IMR-90 (cell line): Measurements from ENCODE around the gene SLC6A20. TPM values are rescaled to one million over a fixed set of nuclear protein-coding genes. Genes with fewer than 3 reads are reported as not detected.

ENCODE experiments used
- ATAC-seq: fragments of 200-7000 bp; cut with Tn5 transposase; 2 replicates; pipeline ENCODE4 v1.9.1; 2020; ENCODE audit warnings: low read depth, mild to moderate bottlenecking, moderate library complexity
- BruUV-seq: library from RNA; stranded (reverse); fragments of 400-500 nt; replicated peaks from 2 replicates; lab custom pipeline; 2021; lab: Mats Ljungman, UMichigan
- CTCF ChIA-PET: fragments of 300-600 bp; formaldehyde crosslinking; extraction: SDS; loops from one replicate; lab custom pipeline; 2021; ENCODE audit warnings: antibody characterized with exemption; lab: Yijun Ruan, JAX
- POLR2A ChIA-PET: fragments of 300-600 bp; sonication (Branson Sonifier 250); formaldehyde crosslinking; loops from one replicate; lab custom pipeline; 2022; ENCODE audit warnings: antibody characterized with exemption; ENCODE audit not compliant: unreplicated experiment; lab: Charles Lee
- DNase-seq: peaks from one replicate; pipeline ENCODE4 v3.0.0; 2013
- H2AFZ ChIP-seq: replicated peaks from 2 replicates; pipeline ENCODE3; 2013; ENCODE audit warnings: low read length, mild to moderate bottlenecking; ENCODE audit not compliant: poor library complexity
- H2AK5ac ChIP-seq: 2 replicates; pipeline ENCODE4 v1.6.1; 2013; ENCODE audit warnings: low read depth, low read length, inconsistent platforms
- H2AK9ac ChIP-seq: replicated peaks from 2 replicates; pipeline ENCODE3; 2013; ENCODE audit warnings: mild to moderate bottlenecking, low read depth, low read length, moderate library complexity; ENCODE audit not compliant: poor library complexity
- H2BK120ac ChIP-seq: 2 replicates; pipeline ENCODE4 v1.6.1; 2013; ENCODE audit warnings: low read depth, low read length, inconsistent platforms
- H2BK15ac ChIP-seq: 3 replicates; pipeline ENCODE4 v1.6.1; 2013; ENCODE audit warnings: low read depth, low read length, inconsistent platforms
- H2BK20ac ChIP-seq: 2 replicates; pipeline ENCODE4 v1.6.1; 2013; ENCODE audit warnings: low read depth, mild to moderate bottlenecking, inconsistent platforms, low read length, moderate library complexity
- H2BK5ac ChIP-seq: 2 replicates; pipeline ENCODE4 v1.6.1; 2013; ENCODE audit warnings: mild to moderate bottlenecking, low read depth, low read length, inconsistent platforms; ENCODE audit not compliant: poor library complexity, severe bottlenecking
- H3K14ac ChIP-seq: replicated peaks from 2 replicates; pipeline ENCODE4 v1.6.1; 2013; ENCODE audit warnings: low read depth, low read length, inconsistent platforms
- H3K18ac ChIP-seq: 2 replicates; pipeline ENCODE4 v1.6.1; 2013; ENCODE audit warnings: low read depth, low read length, control low read depth
- H3K23ac ChIP-seq: 2 replicates; pipeline ENCODE4 v1.6.1; 2013; ENCODE audit warnings: low read depth, low read length, inconsistent platforms
- H3K27ac ChIP-seq: 2 replicates; pipeline ENCODE4 v1.5.1; 2013; ENCODE audit warnings: mild to moderate bottlenecking, control low read depth, low read length; ENCODE audit not compliant: insufficient read depth
- H3K27me3 ChIP-seq: 2 replicates; pipeline ENCODE4 v1.6.1; 2013; ENCODE audit warnings: low read length; ENCODE audit not compliant: control insufficient read depth, insufficient read depth
- H3K36me3 ChIP-seq: 2 replicates; pipeline ENCODE4 v1.6.1; 2013; ENCODE audit warnings: low read length, mixed read lengths; ENCODE audit not compliant: control insufficient read depth, insufficient read depth
- H3K4ac ChIP-seq: 2 replicates; pipeline ENCODE4 v1.6.1; 2013; ENCODE audit warnings: low read depth, low read length, inconsistent platforms
- H3K4me1 ChIP-seq: 2 replicates; pipeline ENCODE4 v1.6.1; 2013; ENCODE audit warnings: low read length, mixed read lengths; ENCODE audit not compliant: control insufficient read depth, insufficient read depth
- H3K4me2 ChIP-seq: 2 replicates; pipeline ENCODE4 v1.6.1; 2013; ENCODE audit warnings: low read depth, mild to moderate bottlenecking, control low read depth, low read length, moderate library complexity
- H3K4me3 ChIP-seq: 2 replicates; pipeline ENCODE4 v1.5.1; 2013; ENCODE audit warnings: low read depth, mild to moderate bottlenecking, control low read depth, low read length, moderate library complexity; ENCODE audit not compliant: insufficient read depth
- H3K56ac ChIP-seq: 2 replicates; pipeline ENCODE4 v1.6.1; 2013; ENCODE audit warnings: low read length, inconsistent platforms; ENCODE audit not compliant: insufficient read depth; ENCODE audit errors: extremely low read depth
- H3K79me1 ChIP-seq, 2 experiments: 2 replicates each; pipeline ENCODE4 v1.6.1; 2013; ENCODE audit warnings: low read length in 2 of 2, inconsistent platforms in 1 of 2, low read depth in 1 of 2
- H3K9ac ChIP-seq: 2 replicates; pipeline ENCODE4 v1.6.1; 2013; ENCODE audit warnings: low read depth, low read length, control low read depth
- H3K9me1 ChIP-seq: 2 replicates; pipeline ENCODE4 v1.6.1; 2013; ENCODE audit warnings: low read length, inconsistent platforms; ENCODE audit not compliant: insufficient read depth
- H3K9me3 ChIP-seq: 2 replicates; pipeline ENCODE4 v1.6.1; 2013; ENCODE audit warnings: low read length; ENCODE audit not compliant: control insufficient read depth, insufficient read depth
- H4K20me1 ChIP-seq: 2 replicates; pipeline ENCODE4 v1.6.1; 2013; ENCODE audit warnings: low read length, inconsistent platforms; ENCODE audit not compliant: insufficient read depth
- H4K5ac ChIP-seq: 2 replicates; pipeline ENCODE4 v1.6.1; 2013; ENCODE audit warnings: mild to moderate bottlenecking, low read depth, low read length, control low read depth
- H4K8ac ChIP-seq, 2 experiments: 2 replicates each; pipeline ENCODE4 v1.6.1; 2013; ENCODE audit warnings: low read depth in 2 of 2, low read length in 2 of 2, control low read depth in 1 of 2, inconsistent platforms in 1 of 2
- H4K91ac ChIP-seq: 2 replicates; pipeline ENCODE4 v1.6.1; 2013; ENCODE audit warnings: low read depth, low read length, inconsistent platforms; ENCODE audit not compliant: insufficient read depth
- CTCF ChIP-seq: conservative IDR thresholded peaks from 2 replicates; pipeline ENCODE4 v1.5.1; 2012; ENCODE audit warnings: mild to moderate bottlenecking, low read depth, low read length, improper control_type of control experiment
- MAFK ChIP-seq: IDR thresholded peaks from 2 replicates; pipeline ENCODE4 v1.6.1; 2012; ENCODE audit warnings: low read depth, low read length, improper control_type of control experiment
- POLR2A ChIP-seq: IDR thresholded peaks from 2 replicates; pipeline ENCODE4 v1.6.1; 2012; ENCODE audit warnings: mild to moderate bottlenecking, low read depth, low read length
- WGBS, 2 experiments: methylation state at CpG; one replicate each; pipeline versions ENCODE4 v1.1.5 to v1.1.7; 2013; ENCODE audit warnings: missing lambda C conversion rate in 2 of 2; ENCODE audit not compliant: insufficient read length in 1 of 2; ENCODE audit errors: extremely low coverage in 2 of 2; 5-methylcytosine and 5-hydroxymethylcytosine counted together
- dilution Hi-C: fragments of 300-500 bp; cut with HindIII; formaldehyde crosslinking; loops from one replicate; pipeline ENCODE4 v1.14.3; 2018; ENCODE audit warnings: low sequenced_read_pairs; ENCODE audit not compliant: unreplicated experiment
- in situ Hi-C: fragments of 300-500 bp; cut with MboI; formaldehyde crosslinking; loops from 3 replicates; pipeline ENCODE4 v1.14.3; 2019; ENCODE audit warnings: low sequenced_read_pairs, inconsistent platforms, mixed read lengths
- intact Hi-C: fragments of 100-400 bp; cut with micrococcal nuclease; formaldehyde crosslinking; loops from 2 replicates; pipeline ENCODE4 v1.10.0; 2022
- microRNA-seq, 2 experiments: library from miRNA; stranded (forward) in 1 of 2; unstranded in 1 of 2; fragments of 10-50 nt in 1 of 2; fragments of <30 nt in 1 of 2; gene quantifications in 1 of 2; microRNA quantifications in 1 of 2; one replicate each; pipeline versions ENCODE3 to v1.1.0; 2013 to 2020; ENCODE audit not compliant: insufficient read depth in 1 of 2, insufficient read length in 1 of 2, unreplicated experiment in 1 of 2
- polyA plus RNA-seq, 3 experiments: library from polyadenylated mRNA; depleted of rRNA; stranded (reverse); fragments of >200 nt; gene quantifications; 2 replicates each; pipeline ENCODE4 v1.2.3, GENCODE V29; 2012; ENCODE audit warnings: low replicate concordance in 1 of 3
- small RNA-seq, 5 experiments: library from RNA; depleted of rRNA; stranded (forward); fragments of <200 nt; gene quantifications; one replicate each; pipeline ENCODE3, GENCODE V24; 2012
- total RNA-seq: library from RNA; depleted of rRNA; stranded (reverse); fragments of >200 nt; gene quantifications from 2 replicates; pipeline ENCODE4 v1.2.3, GENCODE V29; 2012; rRNA removed

SLC6A20 gene
- total and polyA plus RNA-seq, 2 of the 4 experiments (the other 2 are of a cell fraction), result not detected

- Histone ChIP-seq H3K36me3 (peaks cover 10% of the 10 kb centered on the region), H2AK9ac (no peak overlapping the region), H2BK20ac (no peak overlapping the region), H3K9me1 (peaks cover 4% of the 10 kb centered on the region), H3K9me3 (no peaks in the 10 kb centered on the region), H3K56ac (no peak overlapping the region), H3K27me3 (no peaks in the 10 kb centered on the region), H4K8ac (no peak overlapping the region), H2BK120ac (no peak overlapping the region), H2AK5ac (no peak overlapping the region), H3K14ac (no peak overlapping the region), H3K23ac (no peak overlapping the region), H3K9ac (no peak overlapping the region), H3K79me1 (peaks cover 25 to 38% of the 10 kb centered on the region in 2 experiments), H2BK15ac (no peak overlapping the region), H3K27ac (no peak overlapping the region), H2AFZ (no peak overlapping the region), H3K4ac (no peak overlapping the region), H3K4me2 (no peak overlapping the region), H4K20me1 (peaks cover 10% of the 10 kb centered on the region; the same call in 1 of the 2 replicates), H2BK5ac (no peak overlapping the region), H4K91ac (no peak overlapping the region), H3K18ac (no peak overlapping the region), H4K5ac (no peak overlapping the region), H3K4me3 (no peak overlapping the region), H3K4me1 (no peaks in the 10 kb centered on the region)
- in situ Hi-C loops (no loop called here), dilution Hi-C loops (no loop called here), intact Hi-C loops (no loop called here)
- ChIA-PET CTCF (interaction anchor here (1.0 to 1.7 kb wide), 2 partner anchors 10 to 11 kb away, joined by 4 to 8 read pairs; no protein-coding TSS in a partner anchor), POLR2A (no interaction called here)
- TF ChIP-seq MAFK (0 out of 2 replicates have a peak, but pooled peaks have one; percentile 16), CTCF (no peak), POLR2A (no peak)
- DNase-seq, result no peak
- WGBS, 2 experiments, result 100% methylated on average over 1 of the region's 2 CpGs; no CpG with 5 or more reads in 1 of the 2 experiments
- ATAC-seq, result no peak
- no TSS peak for BruUV-seq
Measured at GRCh38 chr3:45705839-45706808, 90.2 kb downstream of the SLC6A20 start.

Small RNAs within 50 kb of the gene (microRNA-seq; reads per million reads assigned to microRNA genes)
- not detected for gene RN7SL145P (ENCODE audit: insufficient read depth, insufficient read length)

Small RNAs within 50 kb of the gene (small RNA-seq; reads per million reads assigned to genes)
- 0 reads per million in 5 experiments for gene RN7SL145P

Other genes with a start within 250 kb of the SLC6A20 start
- gene LIMD1, start 201.8 kb downstream of the SLC6A20 start, total RNA-seq, result 21.5 and 22.5 TPM in 2 replicates
- gene LIMD1, start 201.8 kb downstream of the SLC6A20 start, polyA plus RNA-seq (2012; rRNA removed), result 20.5 and 20.9 TPM in 2 replicates
- gene SACM1L, start 107.1 kb downstream of the SLC6A20 start, total RNA-seq, result 40.9 and 44.2 TPM in 2 replicates
- 12.8 and 19.0 TPM in 2 replicates for gene SACM1L, start 107.1 kb downstream of the SLC6A20 start, polyA plus RNA-seq (2012; rRNA removed)
- gene LZTFL1, start 45.6 kb upstream of the SLC6A20 start, total RNA-seq, result 10.4 and 11.4 TPM in 2 replicates
- 8.3 and 10.3 TPM in 2 replicates for gene LZTFL1, start 45.6 kb upstream of the SLC6A20 start, polyA plus RNA-seq (2012; rRNA removed)
- not detected in 2 replicates for gene CCR9, start 90.0 kb upstream of the SLC6A20 start, total RNA-seq
- gene CCR9, start 90.0 kb upstream of the SLC6A20 start, polyA plus RNA-seq (2012; rRNA removed), result not detected in 2 replicates
- gene CXCR6, start 146.9 kb upstream of the SLC6A20 start, total RNA-seq, result under 0.01 TPM in 1 of 2 replicates, not detected in the other
- gene CXCR6, start 146.9 kb upstream of the SLC6A20 start, polyA plus RNA-seq (2012; rRNA removed), result not detected in 2 replicates
- gene FYCO1, start 199.3 kb upstream of the SLC6A20 start, total RNA-seq, result 16.1 and 20.1 TPM in 2 replicates
- gene FYCO1, start 199.3 kb upstream of the SLC6A20 start, polyA plus RNA-seq (2012; rRNA removed), result 12.0 and 13.7 TPM in 2 replicates
- not detected in 2 replicates for gene XCR1, start 230.9 kb upstream of the SLC6A20 start, total RNA-seq
- not detected in 2 replicates for gene XCR1, start 230.9 kb upstream of the SLC6A20 start, polyA plus RNA-seq (2012; rRNA removed)